IMR-90 (cell line): ENCODE results near the gene ONECUT2.

Source experiments
- POLR2A ChIP-seq: IDR thresholded peaks from 2 replicates; pipeline ENCODE4 v1.6.1; 2012; ENCODE audit warnings: mild to moderate bottlenecking, low read depth, low read length
- TF ChIP-seq, protein P1 (sequence below): conservative IDR thresholded peaks from 2 replicates; pipeline ENCODE4 v1.5.1; 2012; ENCODE audit warnings: mild to moderate bottlenecking, low read depth, low read length, improper control_type of control experiment

GRCh38 chr18:57437402-57437765 is 2.2 kb downstream of the ONECUT2 start:
- TF ChIP-seq, protein P1, sequence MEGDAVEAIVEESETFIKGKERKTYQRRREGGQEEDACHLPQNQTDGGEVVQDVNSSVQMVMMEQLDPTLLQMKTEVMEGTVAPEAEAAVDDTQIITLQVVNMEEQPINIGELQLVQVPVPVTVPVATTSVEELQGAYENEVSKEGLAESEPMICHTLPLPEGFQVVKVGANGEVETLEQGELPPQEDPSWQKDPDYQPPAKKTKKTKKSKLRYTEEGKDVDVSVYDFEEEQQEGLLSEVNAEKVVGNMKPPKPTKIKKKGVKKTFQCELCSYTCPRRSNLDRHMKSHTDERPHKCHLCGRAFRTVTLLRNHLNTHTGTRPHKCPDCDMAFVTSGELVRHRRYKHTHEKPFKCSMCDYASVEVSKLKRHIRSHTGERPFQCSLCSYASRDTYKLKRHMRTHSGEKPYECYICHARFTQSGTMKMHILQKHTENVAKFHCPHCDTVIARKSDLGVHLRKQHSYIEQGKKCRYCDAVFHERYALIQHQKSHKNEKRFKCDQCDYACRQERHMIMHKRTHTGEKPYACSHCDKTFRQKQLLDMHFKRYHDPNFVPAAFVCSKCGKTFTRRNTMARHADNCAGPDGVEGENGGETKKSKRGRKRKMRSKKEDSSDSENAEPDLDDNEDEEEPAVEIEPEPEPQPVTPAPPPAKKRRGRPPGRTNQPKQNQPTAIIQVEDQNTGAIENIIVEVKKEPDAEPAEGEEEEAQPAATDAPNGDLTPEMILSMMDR, result no peak
- no peak for TF ChIP-seq POLR2A
